HFFc6 (cell line): ENCODE measurements around the gene TBC1D1. TPM values are rescaled to one million over a fixed set of nuclear protein-coding genes. Genes with fewer than 3 reads are reported as not detected.

Experiments used
- DNase-seq: peaks from one replicate; pipeline ENCODE4 v3.0.0-alpha.2; 2018
- H3K27ac Mint-ChIP-seq: 2 replicates; pipeline ENCODE4 v1.8.0; 2020; ENCODE audit warnings: mild to moderate bottlenecking, mixed read lengths
- H3K27me3 Mint-ChIP-seq: 2 replicates; pipeline ENCODE4 v1.8.0; 2021; ENCODE audit warnings: mild to moderate bottlenecking, moderate library complexity, mixed read lengths; ENCODE audit not compliant: insufficient read depth
- H3K36me3 Mint-ChIP-seq: 2 replicates; pipeline ENCODE4 v1.8.0; 2021; ENCODE audit warnings: low read depth, mixed read lengths
- H3K4me1 Mint-ChIP-seq: 2 replicates; pipeline ENCODE4 v1.8.0; 2020; ENCODE audit warnings: low read depth, mixed read lengths
- H3K4me3 Mint-ChIP-seq: 2 replicates; pipeline ENCODE4 v1.8.0; 2020; ENCODE audit warnings: mild to moderate bottlenecking, moderate library complexity, mixed read lengths
- H3K9me3 Mint-ChIP-seq: 2 replicates; pipeline ENCODE4 v1.8.0; 2020; ENCODE audit warnings: mild to moderate bottlenecking, mixed read lengths
- CTCF ChIP-seq: fragments of 200-600 bp; sonication (generic); IDR thresholded peaks from 2 replicates; pipeline ENCODE4 v1.5.0; 2021; ENCODE audit warnings: antibody characterized with exemption, mild to moderate bottlenecking
- total RNA-seq, 6 experiments: library from RNA; stranded (reverse); fragmentation: NEBNext Ultra II Directional; extraction: Animal tissue kit (Norgen Biotek cat#: 25700); gene quantifications; 2 replicates in 1 of 6; 3 replicates in 5 of 6; pipeline ENCODE4 v1.2.3, GENCODE V29; 2021

The TBC1D1 gene
- total RNA-seq, 6 experiments from 2014 or later: 78.5 to 126 (median 112) TPM

DNA sequence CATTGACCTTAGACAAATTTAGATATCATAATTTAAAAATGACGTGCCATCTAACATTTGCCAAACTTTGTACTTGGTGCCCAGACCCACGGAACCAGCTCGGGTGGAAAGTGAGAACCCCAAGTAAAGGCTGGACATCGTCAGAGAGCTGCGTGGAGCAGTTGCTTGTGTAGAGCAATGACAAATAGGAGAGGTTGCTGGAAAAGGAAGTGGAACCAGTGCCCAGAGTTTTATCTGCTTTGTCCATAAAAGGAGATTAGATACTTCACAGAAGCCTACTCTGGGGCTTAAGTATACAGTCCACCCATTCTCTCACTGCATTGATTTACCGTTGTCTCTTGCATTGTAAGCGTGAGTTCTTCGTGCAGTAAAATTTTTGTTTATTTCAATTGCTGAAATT, 5.4 kb upstream of the TBC1D1 start:
- Mint-ChIP-seq H3K36me3 (no peaks in the 10 kb centered on the region), H3K9me3 (no peaks in the 10 kb centered on the region), H3K4me3 (no peak overlapping the region), H3K27ac (no peak overlapping the region), H3K4me1 (peaks cover 18% of the 10 kb centered on the region), H3K27me3 (peaks cover 19% of the 10 kb centered on the region)
- TF ChIP-seq CTCF: no peak
- no peak for DNase-seq

DNA sequence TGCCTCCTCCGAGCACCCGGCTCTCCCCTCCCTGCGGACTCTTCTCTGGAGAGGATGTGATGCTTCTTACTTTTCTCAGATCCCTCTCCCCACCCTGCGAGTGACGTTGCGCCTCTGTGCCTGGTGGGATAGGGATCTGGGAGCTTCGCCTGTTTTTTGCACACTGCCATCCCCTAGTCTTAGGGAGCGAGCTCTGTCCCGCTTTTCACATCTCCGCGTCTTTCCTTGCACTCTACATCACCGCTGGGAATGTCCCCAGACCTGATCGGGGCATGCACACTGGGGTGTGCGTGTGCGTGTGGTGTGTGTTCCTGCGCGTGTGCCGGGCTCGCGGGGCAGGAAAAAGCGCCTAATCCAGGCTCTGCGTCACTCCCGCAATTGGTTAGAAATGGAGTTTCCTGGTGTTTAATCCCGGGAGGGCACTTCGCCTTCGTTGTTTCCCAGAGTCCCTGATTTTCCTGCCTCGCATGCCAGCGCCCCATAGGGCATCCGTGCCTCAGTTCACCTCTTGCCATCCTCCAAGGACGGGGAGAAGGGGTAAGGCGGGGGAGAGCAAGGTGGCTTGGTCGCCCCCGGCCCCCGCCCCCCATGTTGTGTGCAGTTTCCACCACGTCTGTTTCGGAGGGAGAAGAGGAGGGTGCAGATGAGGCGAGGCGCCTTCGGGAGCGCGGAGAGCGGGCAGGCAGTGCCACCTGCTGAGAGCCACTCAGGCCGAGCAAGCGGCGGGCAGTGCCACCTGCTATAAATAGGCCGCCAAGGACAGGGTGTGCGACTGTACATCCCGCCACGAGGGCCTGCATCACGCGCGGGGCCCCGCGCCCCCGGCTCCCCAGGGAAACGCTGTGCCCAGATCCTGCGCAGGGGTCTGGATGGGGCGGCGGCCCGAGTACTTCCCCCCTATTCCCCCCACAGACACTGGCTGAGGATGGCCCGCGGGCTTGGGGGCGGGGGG, 759 bp upstream of the TBC1D1 start:
- TF ChIP-seq CTCF: no peak
- peaks cover 6% of the 10 kb centered on the region for H3K4me1 Mint-ChIP-seq
- peaks cover 45% of the 10 kb centered on the region for H3K27me3 Mint-ChIP-seq
- no peak for DNase-seq
- H3K4me3 Mint-ChIP-seq: peak overlapping the region; percentile 74
- no peaks in the 10 kb centered on the region for H3K36me3 Mint-ChIP-seq
- H3K27ac Mint-ChIP-seq: no peak overlapping the region
- H3K9me3 Mint-ChIP-seq: no peaks in the 10 kb centered on the region

DNA sequence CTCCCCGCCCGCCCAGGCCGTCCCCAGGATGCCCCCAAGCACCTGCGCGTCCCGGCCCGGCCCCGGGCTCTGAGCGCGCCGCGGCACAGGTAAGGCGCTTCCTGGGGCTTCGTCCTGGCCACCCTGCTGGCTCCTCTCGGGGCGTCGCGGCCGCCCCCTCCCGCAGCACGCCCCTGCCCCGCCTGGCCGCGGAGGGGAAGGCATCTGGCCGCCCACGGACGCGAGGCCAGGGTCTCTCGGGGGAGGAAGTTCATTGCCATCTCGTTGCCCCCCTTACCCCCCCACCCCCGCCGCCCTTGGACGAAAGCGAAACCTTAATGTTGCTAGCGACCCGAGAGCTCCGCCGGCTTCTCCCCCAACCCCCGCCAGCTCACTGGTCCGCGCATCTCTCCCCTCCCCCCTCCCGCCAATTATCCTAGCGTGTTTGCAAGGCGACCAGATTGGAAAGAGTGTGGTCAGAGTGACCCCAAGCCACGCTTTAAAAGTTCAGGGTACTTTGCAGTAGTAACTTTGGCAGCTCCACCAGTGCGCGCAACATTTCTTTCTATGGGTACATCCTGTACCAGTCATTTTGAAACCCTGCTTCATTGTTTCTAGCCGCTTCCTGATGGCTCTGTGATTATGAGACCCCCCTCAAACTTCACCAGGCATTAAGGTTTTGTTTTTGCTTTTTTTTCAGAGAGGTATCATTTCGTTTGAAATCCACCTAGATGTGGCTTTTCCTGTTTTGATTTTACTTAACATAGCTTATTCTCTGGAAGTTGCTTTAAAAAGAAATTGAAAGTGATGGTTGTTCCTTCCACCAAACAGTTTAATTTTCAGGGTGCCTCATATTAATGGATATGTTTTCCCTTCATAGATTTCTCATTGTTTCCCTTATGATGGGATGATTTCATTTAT, 626 bp downstream of the TBC1D1 start:
- H3K9me3 Mint-ChIP-seq: no peaks in the 10 kb centered on the region
- H3K36me3 Mint-ChIP-seq: no peaks in the 10 kb centered on the region
- no peak for DNase-seq
- H3K4me3 Mint-ChIP-seq: peak overlapping the region; percentile 87
- no peak overlapping the region for H3K27ac Mint-ChIP-seq
- TF ChIP-seq CTCF: no peak
- H3K27me3 Mint-ChIP-seq: peaks cover 49% of the 10 kb centered on the region
- H3K4me1 Mint-ChIP-seq: peaks cover 6% of the 10 kb centered on the region

DNA sequence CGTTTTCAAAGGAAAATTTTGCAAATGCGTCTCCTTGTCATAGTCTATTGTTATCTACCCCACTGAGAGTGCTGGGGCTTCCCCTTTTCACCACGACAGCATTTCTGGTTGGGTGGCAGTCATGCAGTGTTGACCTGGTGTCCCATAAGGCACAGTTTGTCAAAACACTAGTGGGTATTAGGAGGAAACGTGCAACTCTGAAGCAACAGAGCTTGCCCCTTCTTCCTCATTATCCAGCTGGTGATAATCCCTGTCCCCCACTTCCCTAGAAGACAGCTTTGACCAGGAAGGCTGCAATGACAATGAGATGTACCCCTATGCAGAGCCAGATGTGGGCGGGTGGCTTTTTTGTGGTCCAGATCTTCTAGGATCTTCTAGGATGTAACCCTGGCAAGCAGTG, 1.8 kb downstream of the TBC1D1 start:
- Mint-ChIP-seq H3K36me3 (no peaks in the 10 kb centered on the region), H3K27ac (no peak overlapping the region), H3K27me3 (peaks cover 52% of the 10 kb centered on the region), H3K9me3 (no peaks in the 10 kb centered on the region), H3K4me1 (peaks cover 6% of the 10 kb centered on the region), H3K4me3 (no peak overlapping the region)
- DNase-seq: no peak
- TF ChIP-seq CTCF: no peak

DNA sequence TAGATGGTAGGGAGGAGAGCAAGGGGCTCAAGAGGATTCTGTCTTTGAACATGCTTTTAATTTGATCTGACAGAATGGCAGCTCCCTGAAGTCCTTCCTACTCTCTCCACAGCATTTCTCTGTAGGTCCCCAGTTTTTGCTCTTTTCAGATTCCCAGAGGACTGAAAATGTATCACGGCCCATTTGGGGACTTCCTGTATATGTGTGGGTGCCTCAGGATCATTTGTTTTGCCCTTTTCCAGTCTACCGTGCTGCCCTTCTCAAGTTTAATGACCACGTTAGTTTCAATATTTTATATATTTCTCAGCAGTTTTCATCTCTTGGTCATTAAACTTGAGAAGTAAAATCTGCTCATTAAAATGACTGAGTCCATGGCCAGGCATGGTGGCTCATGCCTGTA, 2.3 kb downstream of the TBC1D1 start:
- Mint-ChIP-seq H3K4me1 (peaks cover 6% of the 10 kb centered on the region), H3K27me3 (peaks cover 51% of the 10 kb centered on the region), H3K9me3 (no peaks in the 10 kb centered on the region)

More for the DNA sequence above, 2.3 kb downstream of the TBC1D1 start:
- Mint-ChIP-seq H3K4me3 (no peak overlapping the region), H3K36me3 (no peaks in the 10 kb centered on the region), H3K27ac (no peak overlapping the region)
- DNase-seq: no peak
- no peak for TF ChIP-seq CTCF
